Germinal center (tissue), 1 donor: ENCODE results near the gene CYP4V2.

Experiments
- DNase-seq: peaks from one replicate; pipeline ENCODE4 v3.0.0; 2012; ENCODE audit warnings: mixed read lengths, low spot score

The CYP4V2 gene

DNA sequence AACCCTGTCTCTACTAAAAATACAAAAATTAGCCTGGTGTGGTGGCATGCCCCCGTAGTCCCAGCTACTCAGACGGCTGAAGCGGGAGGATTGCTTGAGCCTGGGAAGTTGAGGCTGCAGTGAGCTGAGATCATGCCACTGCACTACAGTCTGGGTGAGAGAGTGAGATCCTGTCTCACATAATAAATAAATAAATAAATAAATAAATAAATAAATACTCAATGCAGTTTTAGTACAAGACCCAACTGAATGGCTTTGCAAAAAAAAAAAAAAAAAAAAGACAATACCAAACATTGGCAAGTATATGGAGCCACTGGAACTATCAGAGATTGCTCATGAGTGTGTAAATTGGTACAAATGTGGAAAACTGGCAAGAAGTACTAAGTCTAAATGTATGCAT, 3.3 kb upstream of the CYP4V2 start:
- DNase-seq = no peak

DNA sequence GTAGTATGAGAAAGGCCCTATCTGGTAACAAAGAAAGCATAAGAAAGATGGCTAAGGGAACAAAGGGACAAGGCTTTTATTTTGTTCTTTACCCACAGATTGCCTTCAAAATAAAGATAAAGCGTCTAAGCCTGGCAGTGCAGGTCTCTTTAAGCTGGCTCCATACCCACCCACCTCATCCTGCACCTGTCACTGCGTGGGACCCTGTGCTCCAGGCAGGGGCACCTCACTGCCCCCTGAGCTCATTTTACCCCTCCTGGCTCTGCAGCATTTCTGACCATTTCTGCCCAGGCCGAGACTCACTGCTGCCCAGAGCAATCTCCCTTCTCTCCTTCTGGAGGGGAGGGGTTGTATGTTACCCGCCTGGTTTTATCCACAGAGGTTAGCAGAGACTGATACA, 1.7 kb upstream of the CYP4V2 start:
- no peak for DNase-seq

DNA sequence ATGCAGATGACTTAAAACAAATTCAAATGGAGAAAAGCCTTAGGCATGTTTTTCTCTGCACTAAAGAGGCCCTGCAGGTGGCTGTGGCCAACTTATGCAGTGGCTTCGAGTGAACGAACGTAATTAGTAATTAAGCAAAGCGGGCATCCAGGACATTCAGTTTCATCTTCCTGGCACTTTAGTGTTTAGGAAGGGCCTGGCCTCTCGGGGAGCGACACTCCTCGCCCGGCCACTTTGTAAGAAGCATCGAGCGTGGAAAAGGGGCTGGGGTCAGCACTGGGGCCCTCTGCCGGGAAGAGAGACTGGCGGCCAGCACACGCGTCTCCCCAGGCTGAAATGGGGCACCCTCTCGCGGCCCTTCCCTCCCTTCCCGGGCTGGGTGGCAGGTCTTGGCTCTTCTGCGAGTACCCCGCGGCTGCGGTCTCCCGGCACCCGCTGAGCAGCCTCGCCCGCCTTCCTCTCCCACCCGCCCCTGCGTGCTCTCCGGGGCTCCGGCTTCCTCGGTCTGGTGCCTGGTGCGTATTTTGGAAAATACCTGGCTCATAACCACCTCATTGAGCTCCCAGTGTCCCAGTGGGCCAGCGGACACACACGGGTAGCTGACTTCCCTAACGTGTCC, 677 bp upstream of the CYP4V2 start:
- peak; percentile 69 for DNase-seq

DNA sequence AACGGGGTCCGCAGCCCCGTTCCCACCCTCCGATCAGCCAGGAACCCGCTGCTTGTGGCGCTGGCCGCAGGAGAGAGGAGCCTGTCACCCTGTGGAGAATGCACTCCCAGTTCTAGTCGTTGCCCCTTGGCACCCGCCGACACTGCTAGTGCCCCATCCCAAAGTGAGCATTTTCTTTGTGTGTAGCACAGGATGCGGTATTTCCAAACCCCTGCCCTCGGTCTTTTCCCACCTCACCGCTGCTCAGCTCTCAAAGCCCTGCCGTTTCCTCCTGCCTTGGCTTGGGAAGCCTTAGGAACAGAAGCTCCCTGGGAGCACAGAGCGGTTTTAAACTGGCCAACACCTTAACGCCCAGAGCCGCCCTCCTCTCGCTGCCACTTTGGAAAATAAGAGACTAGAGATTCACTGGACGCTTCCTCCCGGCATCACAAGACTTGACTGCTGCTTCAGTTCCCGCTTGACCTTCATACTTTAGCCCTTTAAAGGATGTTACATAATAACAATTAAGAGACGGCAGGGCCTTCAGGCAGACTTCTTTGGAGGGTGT, 772 bp downstream of the CYP4V2 start:
- DNase-seq = peak; percentile 34

DNA sequence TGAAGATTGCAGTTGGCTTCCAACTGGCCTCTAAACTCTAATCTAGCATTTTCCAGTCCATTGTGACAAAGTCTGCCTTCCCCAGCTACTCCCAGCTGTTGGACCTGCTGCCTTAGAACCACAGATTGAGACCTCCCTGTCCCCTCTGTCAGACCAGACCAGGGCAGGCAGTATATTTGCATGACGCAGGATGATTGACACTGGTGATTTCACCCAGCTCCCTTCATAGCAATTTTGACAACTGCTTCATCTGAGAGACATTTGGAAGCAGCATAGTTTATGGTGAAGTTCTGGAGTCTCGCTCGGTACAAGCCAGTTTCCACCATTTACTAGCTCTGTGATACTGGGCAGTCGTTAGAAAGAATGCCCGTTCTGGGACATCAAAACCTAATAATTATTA, 2.5 kb downstream of the CYP4V2 start:
- DNase-seq = no peak

DNA sequence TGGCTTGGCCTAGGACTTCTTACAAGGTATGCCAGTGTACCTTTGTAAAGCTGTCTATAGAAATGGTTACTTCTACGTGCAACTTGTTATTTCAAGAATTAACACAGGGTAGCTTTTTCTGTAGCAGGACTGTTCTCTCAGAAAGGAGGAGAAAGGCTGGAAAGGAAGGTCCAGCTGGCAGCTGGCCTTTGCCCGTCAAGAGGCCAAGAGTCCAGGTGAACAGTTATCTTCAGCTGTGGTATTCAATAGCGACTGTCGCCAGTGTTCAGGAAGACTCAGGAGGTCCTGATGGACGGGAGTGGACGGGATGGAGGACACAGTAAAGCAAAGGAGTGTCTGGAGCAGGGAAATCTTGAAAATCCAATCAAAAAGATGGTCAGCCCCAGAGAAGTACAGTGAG, 4.7 kb downstream of the CYP4V2 start:
- no peak for DNase-seq

DNA sequence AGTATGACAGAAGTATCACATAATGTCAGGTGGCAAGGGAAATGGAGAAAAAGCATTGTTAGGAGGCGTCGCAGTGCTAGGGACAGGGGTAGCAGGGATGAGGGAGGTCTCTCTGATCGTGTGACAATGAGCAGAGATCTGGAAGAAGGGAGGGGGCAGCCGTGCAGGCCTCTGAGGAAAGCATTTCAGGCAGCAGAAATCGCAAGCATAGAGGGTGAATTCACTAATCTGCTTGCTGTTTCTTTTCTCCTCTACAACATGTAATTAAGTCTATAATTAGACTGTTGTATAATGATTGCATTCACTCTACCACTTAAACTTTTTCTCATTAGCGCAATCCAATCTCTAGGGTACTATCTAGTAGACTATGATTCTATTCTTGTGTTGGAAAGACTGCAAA, 9.1 kb downstream of the CYP4V2 start:
- DNase-seq = no peak

DNA sequence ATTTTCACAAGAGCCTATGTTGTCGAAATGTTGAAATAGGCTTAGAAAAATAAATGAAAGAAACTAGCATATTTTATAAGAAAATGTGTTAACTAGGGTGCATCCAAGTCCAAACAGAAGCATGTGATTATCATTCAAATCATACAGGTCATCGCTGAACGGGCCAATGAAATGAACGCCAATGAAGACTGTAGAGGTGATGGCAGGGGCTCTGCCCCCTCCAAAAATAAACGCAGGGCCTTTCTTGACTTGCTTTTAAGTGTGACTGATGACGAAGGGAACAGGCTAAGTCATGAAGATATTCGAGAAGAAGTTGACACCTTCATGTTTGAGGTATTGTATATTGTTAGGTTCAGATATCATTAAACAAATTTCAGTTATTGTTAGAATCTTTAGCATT, 9.6 kb downstream of the CYP4V2 start:
- DNase-seq = no peak

DNA sequence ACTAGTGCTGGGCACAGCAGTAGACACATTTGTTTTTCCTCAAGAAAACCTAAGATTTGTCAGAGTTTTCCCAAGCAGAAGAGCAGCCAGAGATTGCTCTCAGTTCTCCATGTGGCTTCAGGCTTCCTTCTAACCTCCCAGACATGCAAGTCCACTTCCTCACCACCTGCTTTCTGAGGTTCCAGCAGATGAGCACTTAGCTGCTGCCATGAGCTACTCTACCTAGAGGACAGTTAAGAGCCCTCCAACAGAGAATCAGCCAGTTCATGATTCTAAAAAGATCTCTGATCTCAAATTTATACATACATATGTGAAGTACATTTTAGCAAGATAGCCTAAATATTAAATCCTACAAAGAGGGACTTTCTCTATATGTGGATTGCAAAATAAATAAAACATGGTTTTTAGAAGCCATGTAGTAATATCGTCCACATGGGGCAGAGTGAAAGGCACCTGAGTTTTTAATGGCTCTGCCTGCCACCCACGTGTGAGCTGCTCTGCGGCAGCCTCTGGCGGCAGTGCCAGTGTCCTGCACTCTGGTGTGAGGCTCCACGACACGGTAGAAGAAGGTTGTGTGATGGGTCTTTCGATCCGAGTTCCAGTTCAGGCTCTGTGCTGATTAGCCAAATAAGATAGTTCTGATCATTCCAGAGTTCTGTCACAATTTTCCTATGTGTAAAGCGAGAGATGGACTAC, 10.3 kb downstream of the CYP4V2 start:
- DNase-seq = peak; percentile 73

DNA sequence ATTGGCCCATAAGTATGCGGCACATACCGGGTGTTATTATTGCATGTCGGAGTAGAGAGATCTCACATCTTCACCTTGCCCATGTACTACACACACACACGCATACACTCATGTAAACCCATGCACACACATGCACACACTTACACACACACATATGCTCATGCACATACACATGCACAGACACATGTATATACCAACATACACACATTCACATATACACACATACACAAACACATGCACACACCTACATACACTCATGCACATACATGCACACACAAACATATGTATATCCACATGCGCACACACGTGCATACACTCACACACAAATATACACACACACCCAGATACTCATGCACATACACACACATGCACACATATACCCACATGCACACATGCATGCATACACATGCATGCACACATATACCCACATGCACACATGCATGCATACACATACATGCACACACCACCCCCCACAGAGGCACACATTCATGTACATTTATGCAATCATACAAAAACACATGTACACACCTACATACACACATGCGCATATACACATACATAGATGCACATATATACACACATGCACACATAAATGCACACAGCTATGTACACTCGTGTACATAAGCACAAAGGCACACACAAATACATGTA, 11.2 kb downstream of the CYP4V2 start:
- DNase-seq = no peak

DNA sequence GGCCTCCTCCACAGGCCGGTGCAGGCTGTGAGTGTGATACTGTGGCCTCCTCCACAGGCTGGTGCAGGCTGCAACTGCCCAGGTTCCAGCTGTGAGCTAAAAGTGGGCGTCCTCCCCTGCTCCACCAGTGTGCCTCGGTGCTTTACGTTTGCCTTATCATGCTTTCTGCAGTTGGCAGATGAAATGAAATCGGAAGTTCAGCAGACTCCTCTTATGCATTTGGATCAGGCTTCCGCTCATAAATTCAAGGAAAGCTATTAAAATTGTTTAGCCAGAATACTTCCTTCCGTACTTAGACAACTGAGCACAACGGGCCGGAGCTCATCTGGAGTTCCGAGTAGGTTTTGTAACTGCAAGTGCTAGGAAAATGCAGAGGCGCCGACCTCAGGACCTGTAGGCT, 12.0 kb downstream of the CYP4V2 start:
- DNase-seq = no peak

DNA sequence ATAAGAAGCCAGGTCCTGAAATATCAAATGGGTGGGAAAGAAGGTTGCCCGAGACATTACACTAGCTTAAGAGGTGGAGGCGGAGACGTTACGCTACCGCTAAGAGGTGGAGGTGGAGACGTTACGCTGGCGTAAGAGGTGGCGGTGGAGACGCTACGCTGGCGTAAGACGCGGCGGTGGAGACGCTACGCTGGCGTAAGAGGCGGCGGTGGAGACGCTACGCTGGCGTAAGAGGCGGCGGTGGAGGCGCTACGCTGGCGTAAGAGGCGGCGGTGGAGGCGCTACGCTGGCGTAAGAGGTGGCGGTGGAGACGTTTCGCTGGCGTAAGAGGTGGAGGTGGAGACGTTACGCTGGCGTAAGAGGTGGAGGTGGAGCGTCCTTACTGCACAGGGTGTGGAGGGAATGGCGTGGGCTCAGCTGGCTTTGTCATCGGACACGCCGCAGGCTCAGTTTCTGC, 12.8 kb downstream of the CYP4V2 start:
- DNase-seq = no peak

DNA sequence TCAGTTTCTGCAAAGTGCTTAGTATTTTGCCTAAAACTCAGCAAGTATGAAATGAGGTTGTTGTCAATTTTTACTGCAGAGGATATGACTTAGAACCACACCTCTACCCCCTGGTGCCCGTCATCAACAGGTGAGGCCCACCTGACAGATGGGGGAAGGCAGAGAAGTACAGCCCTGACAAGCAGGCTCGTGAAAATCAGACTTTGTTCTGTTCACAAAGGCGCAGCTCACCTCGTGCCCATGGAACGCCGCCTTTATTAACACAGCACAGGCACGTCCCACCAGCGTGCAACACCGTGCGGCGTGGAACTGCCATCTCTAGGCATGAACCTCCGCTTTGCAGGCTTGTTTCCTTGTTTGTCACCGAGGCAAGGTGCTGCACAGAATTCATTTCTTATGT, 13.3 kb downstream of the CYP4V2 start:
- DNase-seq = no peak

DNA sequence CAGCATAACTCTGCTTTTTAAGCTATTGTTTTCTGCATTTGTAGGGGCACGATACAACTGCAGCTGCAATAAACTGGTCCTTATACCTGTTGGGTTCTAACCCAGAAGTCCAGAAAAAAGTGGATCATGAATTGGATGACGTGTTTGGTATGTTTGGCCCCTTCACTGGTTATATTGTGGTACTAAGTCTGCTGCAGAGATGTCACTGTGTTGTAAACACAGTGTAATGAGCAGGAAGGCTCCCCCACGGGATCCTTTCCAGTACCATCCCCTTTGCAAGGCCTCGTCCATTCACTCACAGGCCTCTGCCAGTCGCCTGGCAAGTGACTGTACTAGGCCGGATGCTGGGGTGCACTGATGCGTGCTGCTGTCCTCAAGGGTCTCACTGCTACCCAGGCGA, 13.8 kb downstream of the CYP4V2 start:
- DNase-seq = no peak

DNA sequence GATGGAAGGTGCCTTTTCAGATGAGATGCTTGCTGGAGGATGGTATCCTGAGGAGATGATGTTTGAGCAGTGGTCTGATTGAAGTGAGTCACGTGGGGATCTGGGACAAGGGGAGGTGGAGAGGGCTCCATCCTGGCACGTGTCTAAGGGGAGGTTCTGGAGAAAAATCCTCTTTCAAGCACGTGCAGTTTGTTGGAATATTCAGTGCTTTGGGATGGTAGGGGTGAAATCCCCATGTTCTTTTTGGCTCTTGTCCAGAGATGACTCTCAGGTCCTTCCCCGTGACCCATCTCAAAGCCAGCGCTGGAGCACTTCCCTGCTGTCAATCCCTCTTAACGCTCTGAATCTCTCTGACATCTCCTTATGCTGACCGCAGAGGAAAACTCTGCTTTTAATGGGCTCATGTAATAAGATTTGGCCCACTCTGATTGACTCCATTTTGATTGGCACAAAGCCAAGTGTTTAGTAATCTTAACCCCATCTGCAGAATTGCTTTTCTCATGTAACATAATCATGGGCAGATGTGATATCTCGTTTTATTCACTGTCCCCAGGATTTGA, 25.2 kb downstream of the CYP4V2 start:
- no peak for DNase-seq

DNA sequence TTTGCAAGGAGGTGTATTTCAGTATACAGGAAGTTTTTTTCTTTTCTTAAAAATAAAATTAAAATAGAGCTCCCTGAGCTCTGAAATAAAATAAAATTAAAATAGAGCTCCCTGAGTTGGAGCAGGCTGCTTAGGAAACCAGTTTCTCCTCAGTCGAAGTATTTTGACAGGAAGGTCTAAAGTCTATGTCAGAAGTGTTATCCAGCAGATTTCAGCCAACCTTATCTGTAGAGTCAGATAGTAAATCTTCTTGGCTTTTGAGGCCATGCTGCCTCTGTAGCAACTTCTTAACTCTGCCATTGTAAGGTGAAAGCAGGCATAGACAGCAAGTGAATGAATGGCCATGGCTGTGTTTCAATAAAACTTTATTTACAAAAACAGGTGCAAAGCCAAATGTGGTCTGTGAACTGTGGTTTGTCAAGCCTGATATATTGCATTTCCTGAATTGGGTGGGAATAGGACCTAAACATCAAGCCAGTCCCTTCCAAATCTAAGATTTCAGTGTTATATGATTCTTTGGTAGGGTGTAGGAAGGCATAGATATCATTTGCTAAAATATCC, 26.4 kb downstream of the CYP4V2 start:
- DNase-seq = no peak

DNA sequence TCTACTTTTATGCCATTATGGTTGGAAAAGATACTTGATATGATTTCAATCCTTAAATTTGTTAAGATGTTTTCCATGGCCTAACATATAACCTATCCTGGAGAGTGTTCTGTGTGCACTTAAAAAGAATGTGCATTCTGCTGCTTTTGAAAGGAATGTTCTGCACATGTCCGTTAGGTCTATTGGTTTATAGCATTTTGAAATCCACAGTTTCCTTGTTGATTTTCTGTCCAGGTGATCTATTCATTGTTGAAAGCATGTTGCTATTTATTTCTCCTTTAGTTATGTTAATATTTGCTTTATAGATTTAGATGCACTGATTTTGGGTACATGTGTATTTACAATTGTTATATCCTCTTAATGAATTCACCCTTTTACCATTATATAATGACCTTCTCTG, 30.3 kb downstream of the CYP4V2 start:
- no peak for DNase-seq

DNA sequence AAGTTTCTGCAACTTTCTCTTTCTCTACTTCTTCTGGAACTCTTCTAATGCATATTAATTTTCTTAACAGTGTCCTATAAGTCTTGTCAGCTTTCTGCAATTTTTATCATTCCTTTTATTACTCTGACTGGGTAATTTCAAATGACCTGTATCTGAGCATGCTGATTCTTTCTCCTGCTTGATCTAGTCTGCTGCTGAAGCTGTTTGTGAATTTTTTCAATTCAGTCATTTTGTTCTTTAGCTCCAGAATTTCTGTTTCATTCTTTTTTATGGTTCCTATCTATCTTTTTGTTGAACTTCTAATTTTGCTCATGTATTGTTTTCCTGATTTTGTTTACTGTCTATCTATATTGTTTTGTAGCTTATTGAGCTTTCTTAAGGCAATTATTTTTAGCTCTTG, 34.5 kb downstream of the CYP4V2 start:
- no peak for DNase-seq

DNA sequence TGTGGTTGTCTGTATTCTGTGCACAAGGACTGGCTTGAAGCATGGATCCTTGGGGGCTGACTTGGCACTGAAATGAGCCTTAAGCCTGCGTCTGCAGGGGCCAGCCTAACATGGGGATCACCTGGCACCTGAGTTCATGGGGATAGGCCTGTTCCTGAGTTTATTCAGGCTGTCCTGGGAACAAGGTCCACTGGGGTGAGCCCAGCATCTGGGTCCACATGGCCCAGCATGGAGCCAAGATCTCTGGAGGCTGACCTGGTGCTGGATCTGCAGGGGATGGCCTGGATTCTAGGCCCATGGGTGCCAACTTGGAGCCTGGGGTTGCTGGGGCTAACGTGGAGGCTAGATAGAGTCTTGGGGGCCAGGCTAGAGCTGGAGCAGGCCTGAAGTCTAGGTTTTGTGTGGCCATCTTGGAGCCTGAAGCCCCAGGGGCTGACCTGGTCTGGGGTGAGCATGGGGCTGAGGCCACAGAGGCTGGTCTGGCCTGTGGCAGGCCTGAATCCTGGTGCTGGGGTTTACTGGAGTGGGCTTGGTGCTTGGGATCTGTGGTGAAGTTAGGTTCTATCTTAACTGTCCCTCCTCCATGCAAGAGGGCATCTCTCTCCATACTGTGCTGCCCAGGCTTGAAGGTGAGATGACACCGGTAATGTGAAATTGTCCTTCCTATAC, 35.3 kb downstream of the CYP4V2 start:
- no peak for DNase-seq

DNA sequence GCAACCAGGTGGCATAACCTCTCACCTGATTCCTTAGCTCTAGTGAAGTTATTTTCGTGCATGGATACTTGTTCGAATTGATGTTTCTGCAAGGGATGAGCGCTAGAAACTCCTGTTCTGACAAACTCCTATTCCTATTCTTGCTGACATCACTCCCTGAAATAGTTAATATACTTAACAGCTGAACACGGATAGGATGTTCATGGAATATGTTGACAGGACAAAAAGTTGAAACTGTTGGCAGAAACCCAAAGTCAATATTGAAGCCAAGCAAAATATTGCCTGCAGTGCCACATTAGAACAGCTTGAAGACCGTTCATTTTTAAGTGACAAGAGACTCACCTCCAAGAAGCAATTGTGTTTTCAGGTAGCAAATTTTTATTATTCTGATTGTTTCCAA, 35.9 kb downstream of the CYP4V2 start, which contains the start of gene KLKB1:
TSS of gene KLKB1 (plus strand) at position 287 of the 400 bp plus-strand sequence. CDS start 689 bp downstream, outside the sequence.
- no peak for DNase-seq

DNA sequence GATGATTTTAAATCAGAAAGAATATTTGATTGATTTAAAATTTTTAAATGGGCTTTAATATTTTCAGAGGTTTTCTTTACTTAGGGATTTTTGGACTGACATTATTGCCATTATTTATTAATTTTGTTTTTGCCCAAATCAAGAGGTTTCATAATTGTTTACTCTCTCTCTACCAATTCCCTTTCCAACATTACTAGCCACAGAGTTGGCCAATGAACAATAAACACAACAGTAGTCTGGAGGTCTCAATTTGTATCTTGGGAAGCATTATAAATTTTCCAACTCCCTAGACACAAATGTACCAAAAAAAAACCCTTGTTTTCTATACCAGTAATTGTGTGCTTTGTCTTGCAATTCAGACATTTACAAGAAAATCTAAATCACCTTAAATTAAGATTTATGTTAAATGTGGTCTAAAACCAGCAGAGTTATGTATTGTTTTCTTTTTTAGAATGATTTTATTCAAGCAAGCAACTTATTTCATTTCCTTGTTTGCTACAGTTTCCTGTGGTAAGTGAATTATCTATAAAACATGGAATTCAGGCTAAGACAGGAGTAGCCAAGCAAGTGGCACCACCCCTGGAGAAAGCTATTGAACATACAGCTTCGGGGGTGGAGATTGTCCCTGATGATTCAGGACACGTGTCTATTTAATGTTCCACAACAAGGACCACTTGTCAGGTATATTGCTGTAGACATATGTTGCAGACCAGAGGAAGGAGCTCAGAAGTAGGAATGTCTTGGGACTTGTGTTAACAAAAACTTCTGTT, 36.6 kb downstream of the CYP4V2 start:
- DNase-seq = no peak
